ENCODE results near the gene IQGAP2. TPM values are rescaled to one million over a fixed set of nuclear protein-coding genes. Genes with fewer than 3 reads are reported as not detected.

Gene IQGAP2
- total and polyA plus RNA-seq, 9 of the 15 experiments (the other 6 are each of a cell fraction or from before 2014, with no cell fraction given): 8.7 to 23.2 (median 17.4) TPM

- in situ Hi-C loops (cut with MboI) (no loop called here), intact Hi-C loops (cut with micrococcal nuclease) (no loop called here)
- no peak overlapping the region for H3K9ac ChIP-seq (ENCODE audit: insufficient read depth in 1 of 2, low read depth in 2 of 2, low read length in 2 of 2)
- no peaks in the 10 kb centered on the region for H3K27me3 ChIP-seq (ENCODE audit: control insufficient read depth in 2 of 2, insufficient read depth in 2 of 2, low read length in 2 of 2)
- H3K79me2 ChIP-seq (ENCODE audit: control insufficient read depth, insufficient read depth, low read length): no peaks in the 10 kb centered on the region
- DNase-seq (ENCODE audit: extremely low read depth in 1 of 4, low spot score in 3 of 4) (no peak), FAIRE-seq (no peak), ATAC-seq (no peak)
- H3K36me3 ChIP-seq (ENCODE audit: control insufficient read depth, insufficient read depth, low read length): no peaks in the 10 kb centered on the region
- no peak overlapping the region for H3K4me3 ChIP-seq
- CTCF ChIA-PET (ENCODE audit: low intra/inter-chr PET ratio): no interaction called here
- no peaks in the 10 kb centered on the region for H4K20me1 ChIP-seq (replicated peaks; ENCODE audit: control insufficient read depth, insufficient read depth, low read length)
- H3K9me1 ChIP-seq (ENCODE audit: control insufficient read depth, insufficient read depth, low read length): no peaks in the 10 kb centered on the region
- no peak overlapping the region for H3K27ac ChIP-seq (ENCODE audit: extremely low read depth, low read depth, low read length)
- no TSS peak for BruUV-seq (replicated peaks)
- no peak overlapping the region for H3K4me2 ChIP-seq (ENCODE audit: insufficient read depth, low read length)
- H3K4me1 ChIP-seq (replicated peaks in 1 of 2; ENCODE audit: control insufficient read depth in 2 of 2, insufficient read depth in 2 of 2, low read length in 2 of 2): peaks cover 0 to 3% of the 10 kb centered on the region in 2 experiments; a peak in 3 of 5 replicates
- no peaks in the 10 kb centered on the region for H3K9me3 ChIP-seq (replicated peaks; ENCODE audit: control insufficient read depth, insufficient read depth, low read depth, low read length)
- H2AFZ ChIP-seq (ENCODE audit: low read depth, low read length): no peak overlapping the region
- WGBS (ENCODE audit: insufficient coverage, low coverage, missing lambda C conversion rate): 63% methylated on average over 6 of the region's 6 CpGs
- POLR2A ChIA-PET: no interaction called here
- no peak for TF ChIP-seq PRPF4 (IDR thresholded peaks at IDR 0.05; ENCODE audit: insufficient read depth, low read depth, low read length, poor library complexity, severe bottlenecking)
- TF ChIP-seq CREB3L1 (IDR thresholded peaks at IDR 0.05; ENCODE audit: borderline replicate concordance, low read depth): no peak
- TF ChIP-seq ZNF507 (tag; conservative IDR thresholded peaks at IDR 0.05): no peak
- no peak for TF ChIP-seq MCM3 (IDR thresholded peaks at IDR 0.05)
- no peak for TF ChIP-seq TSHZ1 (CRISPR knock-in tag; IDR thresholded peaks at IDR 0.05)
- no peak for TF ChIP-seq HMG20A (CRISPR knock-in tag; conservative IDR thresholded peaks at IDR 0.05)
- TF ChIP-seq GATAD2B (IDR thresholded peaks at IDR 0.05; ENCODE audit: borderline replicate concordance): no peak
- no peak for TF ChIP-seq TFAP4 (CRISPR knock-in tag; IDR thresholded peaks at IDR 0.05; ENCODE audit: borderline replicate concordance)
- no peak for TF ChIP-seq EGR1 (conservative IDR thresholded peaks at IDR 0.05)
- TF ChIP-seq ZBED1 (IDR thresholded peaks at IDR 0.05): no peak
- TF ChIP-seq HMG20B (CRISPR knock-in tag; IDR thresholded peaks at IDR 0.05): no peak
These were observed 158.9 kb downstream of the IQGAP2 start for GRCh38 chr5:76561959-76562358.
